ENCODE results near the gene KCNG1.
"Not testable (repeated sequence)": the region's sequence is repeated elsewhere in the genome, so short reads cannot be mapped to it uniquely, and the experiment has no call there.

KCNG1 gene

DNA sequence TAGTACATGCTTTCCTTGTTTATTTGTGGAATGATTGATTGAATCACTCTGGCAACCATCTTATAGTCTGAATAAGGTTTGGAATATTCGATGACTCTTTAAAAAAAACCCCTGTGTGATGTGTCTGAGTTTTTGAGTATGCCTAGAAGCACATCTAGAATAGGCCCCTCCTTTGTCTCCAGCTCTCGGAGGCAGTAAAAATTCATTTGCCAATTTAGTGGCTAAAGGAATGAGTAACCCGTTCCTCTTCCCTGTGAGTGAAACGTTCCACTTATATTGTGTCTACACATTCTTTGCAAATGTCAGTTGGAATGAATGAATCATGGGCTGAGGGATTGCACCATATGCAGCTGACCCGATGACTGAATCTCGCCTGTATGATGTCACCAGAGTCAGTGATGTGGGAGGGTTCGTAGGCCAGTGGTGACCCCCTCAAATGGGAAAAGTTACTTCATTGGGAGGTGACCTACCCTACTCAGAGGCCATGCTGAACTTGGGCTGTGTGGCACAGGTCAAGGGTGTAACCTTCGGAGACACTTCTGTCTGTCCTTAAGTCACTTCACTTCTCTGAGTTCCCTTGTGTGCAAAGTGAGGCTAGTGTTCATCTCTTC is 42.7 kb downstream of the KCNG1 start:
- DNase-seq (ENCODE audit: low read depth): no peak
- TF ChIP-seq, protein P1, sequence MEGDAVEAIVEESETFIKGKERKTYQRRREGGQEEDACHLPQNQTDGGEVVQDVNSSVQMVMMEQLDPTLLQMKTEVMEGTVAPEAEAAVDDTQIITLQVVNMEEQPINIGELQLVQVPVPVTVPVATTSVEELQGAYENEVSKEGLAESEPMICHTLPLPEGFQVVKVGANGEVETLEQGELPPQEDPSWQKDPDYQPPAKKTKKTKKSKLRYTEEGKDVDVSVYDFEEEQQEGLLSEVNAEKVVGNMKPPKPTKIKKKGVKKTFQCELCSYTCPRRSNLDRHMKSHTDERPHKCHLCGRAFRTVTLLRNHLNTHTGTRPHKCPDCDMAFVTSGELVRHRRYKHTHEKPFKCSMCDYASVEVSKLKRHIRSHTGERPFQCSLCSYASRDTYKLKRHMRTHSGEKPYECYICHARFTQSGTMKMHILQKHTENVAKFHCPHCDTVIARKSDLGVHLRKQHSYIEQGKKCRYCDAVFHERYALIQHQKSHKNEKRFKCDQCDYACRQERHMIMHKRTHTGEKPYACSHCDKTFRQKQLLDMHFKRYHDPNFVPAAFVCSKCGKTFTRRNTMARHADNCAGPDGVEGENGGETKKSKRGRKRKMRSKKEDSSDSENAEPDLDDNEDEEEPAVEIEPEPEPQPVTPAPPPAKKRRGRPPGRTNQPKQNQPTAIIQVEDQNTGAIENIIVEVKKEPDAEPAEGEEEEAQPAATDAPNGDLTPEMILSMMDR (IDR thresholded peaks at IDR 0.05; ENCODE audit: control insufficient read depth, extremely low read depth, insufficient read depth): no peak
- no peak overlapping the region for H3K4me3 ChIP-seq (ENCODE audit: low read depth, low read length)

DNA sequence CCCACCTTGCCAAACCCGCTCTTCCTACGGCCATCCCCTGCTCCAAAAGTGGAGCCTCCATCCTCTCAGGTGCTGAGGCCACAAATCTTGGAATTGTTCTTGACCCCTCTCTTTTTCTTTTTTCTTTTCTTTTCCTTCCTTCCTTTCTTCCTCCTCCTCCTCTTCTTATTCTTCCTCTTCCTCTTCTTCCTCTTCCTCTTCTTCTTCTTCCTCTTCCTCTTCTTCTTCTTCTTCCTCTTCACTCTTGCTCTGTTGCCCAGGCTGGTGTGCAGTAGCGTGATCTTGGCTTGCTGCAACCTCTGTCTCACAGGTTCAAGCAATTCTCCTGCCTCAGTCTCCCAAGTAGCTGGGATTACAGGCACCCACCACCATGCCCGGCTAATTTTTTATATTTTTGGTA is 44.4 kb downstream of the KCNG1 start:
- H3K4me3 ChIP-seq (ENCODE audit: low read depth, low read length); DNase-seq (ENCODE audit: low read depth): not testable (repeated sequence)

DNA sequence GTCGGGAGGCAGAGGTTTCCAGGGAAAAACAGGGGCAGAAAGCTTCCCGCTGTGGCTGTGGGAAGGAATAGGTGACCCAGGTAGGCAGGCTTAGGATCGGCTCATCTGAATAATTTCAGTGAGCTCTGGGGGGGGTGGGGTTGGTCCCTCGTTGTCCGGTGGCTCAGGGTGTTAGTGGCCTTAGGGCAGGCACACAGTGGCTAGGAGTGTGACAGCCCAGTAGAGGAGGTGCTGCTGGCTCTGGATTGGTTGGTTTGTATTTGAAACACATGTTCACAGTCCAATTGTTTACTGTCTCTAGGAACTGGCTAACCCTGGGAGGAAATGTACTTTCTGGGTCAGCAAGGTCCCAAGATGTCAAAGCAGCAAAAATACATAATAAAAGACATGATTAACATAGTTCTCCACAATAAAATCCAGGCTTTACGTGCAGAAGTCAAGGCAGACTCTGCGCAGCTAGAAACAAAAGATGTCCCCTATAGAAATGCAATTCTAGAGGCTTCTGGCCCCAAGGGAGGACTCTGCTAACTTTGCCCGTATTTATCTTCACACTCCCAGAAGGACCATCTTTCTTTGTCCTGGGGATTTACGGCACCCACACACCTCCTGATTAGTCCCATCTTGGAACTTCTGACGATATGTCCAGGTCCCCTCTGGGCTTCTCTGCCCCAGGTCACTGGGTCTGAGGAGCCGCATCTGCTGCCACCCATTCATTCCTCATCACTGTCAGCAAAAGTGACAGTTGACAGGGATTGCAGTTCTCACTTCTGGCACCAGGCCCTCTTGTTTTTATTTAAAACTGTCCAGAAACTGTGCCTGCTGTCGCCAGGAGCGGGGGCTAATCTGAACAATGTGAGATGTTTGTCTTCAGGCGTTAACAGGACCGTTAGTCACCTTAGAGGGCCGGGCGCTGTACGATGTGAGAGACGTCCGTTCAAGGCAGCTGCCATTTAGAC is 45.6 kb downstream of the KCNG1 start:
- no peak for DNase-seq (ENCODE audit: low read depth)
- TF ChIP-seq, protein P1 (IDR thresholded peaks at IDR 0.05; ENCODE audit: control insufficient read depth, extremely low read depth, insufficient read depth): no peak
- H3K4me3 ChIP-seq (ENCODE audit: low read depth, low read length): no peak overlapping the region

DNA sequence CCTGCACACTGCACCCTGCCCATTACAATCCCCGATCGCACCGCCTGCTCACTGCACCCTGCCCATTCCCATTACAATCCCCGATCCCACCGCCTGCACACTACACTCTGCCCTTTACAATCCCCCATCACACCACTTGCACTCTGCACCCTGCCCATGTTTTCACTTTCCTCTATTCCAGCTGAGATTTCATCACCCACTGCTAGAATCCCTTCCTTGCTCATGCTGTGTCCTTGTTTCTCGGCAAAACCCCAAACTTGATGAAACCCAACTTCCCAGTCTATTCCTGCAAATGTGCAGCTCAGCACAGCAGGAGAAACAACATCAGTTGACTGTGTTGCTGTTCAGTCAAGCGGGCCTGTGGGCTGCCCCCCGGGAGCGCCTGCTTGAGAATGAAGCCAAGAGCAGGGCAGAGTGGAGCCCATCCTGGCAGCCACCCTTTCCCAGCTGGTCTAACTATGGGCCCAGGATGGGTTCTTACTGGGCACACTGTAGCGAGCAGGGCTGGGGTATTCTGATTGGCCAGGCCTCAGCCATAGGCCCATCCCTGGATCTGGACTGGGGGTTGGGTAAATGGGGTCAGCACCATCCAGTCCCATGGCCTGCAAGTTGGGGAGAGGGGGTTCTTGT is 47.1 kb downstream of the KCNG1 start:
- H3K4me3 ChIP-seq (ENCODE audit: low read depth, low read length): no peak overlapping the region
- TF ChIP-seq, protein P1 (IDR thresholded peaks at IDR 0.05; ENCODE audit: control insufficient read depth, extremely low read depth, insufficient read depth): no peak
- DNase-seq (ENCODE audit: low read depth): no peak

GRCh38 chr20:50969912-50970311 is 53.0 kb downstream of the KCNG1 start:
- TF ChIP-seq, protein P1 (IDR thresholded peaks at IDR 0.05; ENCODE audit: control insufficient read depth, extremely low read depth, insufficient read depth): no peak
- no peak overlapping the region for H3K4me3 ChIP-seq (ENCODE audit: low read depth, low read length)
- DNase-seq (ENCODE audit: low read depth): no peak

DNA sequence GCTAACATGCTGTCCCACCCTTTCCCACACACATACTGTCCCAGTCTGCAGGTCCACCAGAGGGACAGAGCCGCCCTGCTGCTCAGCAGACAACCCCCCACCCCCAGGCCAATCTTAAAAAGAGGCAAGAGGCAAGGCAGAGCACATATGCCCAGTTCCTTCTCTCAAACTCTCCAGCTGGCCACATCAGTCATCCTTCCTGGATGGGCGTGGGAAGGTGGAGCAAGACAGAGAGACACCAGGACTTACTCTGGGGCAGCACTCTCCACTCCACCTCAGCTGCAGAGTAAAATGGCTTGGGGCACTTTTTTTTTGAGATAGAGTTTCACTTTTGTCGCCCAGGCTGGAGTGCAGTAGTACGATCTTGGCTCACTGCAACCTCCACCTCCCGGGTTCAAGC is 53.5 kb downstream of the KCNG1 start:
- H3K4me3 ChIP-seq (ENCODE audit: low read depth, low read length): no peak overlapping the region
- TF ChIP-seq, protein P1 (IDR thresholded peaks at IDR 0.05; ENCODE audit: control insufficient read depth, extremely low read depth, insufficient read depth): no peak
- no peak for DNase-seq (ENCODE audit: low read depth)

GRCh38 chr20:50968289-50968688 is 54.6 kb downstream of the KCNG1 start:
- no peak for DNase-seq (ENCODE audit: low read depth)
- TF ChIP-seq, protein P1 (IDR thresholded peaks at IDR 0.05; ENCODE audit: control insufficient read depth, extremely low read depth, insufficient read depth): no peak
- no peak overlapping the region for H3K4me3 ChIP-seq (ENCODE audit: low read depth, low read length)
